ENCODE data around the gene SEMA4D. TPM values are rescaled to one million over a fixed set of nuclear protein-coding genes. Genes with fewer than 3 reads are reported as not detected.

The SEMA4D gene
- total and polyA plus RNA-seq, 2 experiments from 2014 or later = 9.4 to 10.4 TPM

- no peaks in the 10 kb centered on the region for H3K36me3 ChIP-seq (replicated peaks; ENCODE audit: insufficient read depth, low read depth)
- H3K27ac ChIP-seq = no peak overlapping the region
- no peaks in the 10 kb centered on the region for H3K79me2 ChIP-seq
- H3K4me3 ChIP-seq = no peak overlapping the region
- TF ChIP-seq EZH2 (IDR thresholded peaks at IDR 0.05; ENCODE audit: borderline replicate concordance) = no peak
- no peak for TF ChIP-seq CTCF (IDR thresholded peaks at IDR 0.05; ENCODE audit: poor library complexity)
- no peak for TF ChIP-seq EZH2phosphoT487 (IDR thresholded peaks at IDR 0.05; ENCODE audit: low read depth, severe bottlenecking, unreplicated experiment)
- no peaks in the 10 kb centered on the region for H3K9me2 ChIP-seq (replicated peaks; ENCODE audit: insufficient read depth)
- no peak for DNase-seq (ENCODE audit: low spot score)
- H3K27me3 ChIP-seq = no peaks in the 10 kb centered on the region
- H3K9me3 ChIP-seq (ENCODE audit: low read depth) = no peaks in the 10 kb centered on the region
- no peak overlapping the region for H2AFZ ChIP-seq
- no peaks in the 10 kb centered on the region for H4K20me1 ChIP-seq (ENCODE audit: insufficient read depth, poor library complexity, severe bottlenecking)
- no peaks in the 10 kb centered on the region for H3K4me1 ChIP-seq (ENCODE audit: insufficient read depth)
- no peak overlapping the region for H3K4me2 ChIP-seq
- WGBS (ENCODE audit: low lambda C conversion rate, missing lambda C conversion rate) = 95% methylated on average over 7 of the region's 7 CpGs
These were observed 45.4 kb downstream of the SEMA4D start for GRCh38 chr9:89452561-89452960.

DNA sequence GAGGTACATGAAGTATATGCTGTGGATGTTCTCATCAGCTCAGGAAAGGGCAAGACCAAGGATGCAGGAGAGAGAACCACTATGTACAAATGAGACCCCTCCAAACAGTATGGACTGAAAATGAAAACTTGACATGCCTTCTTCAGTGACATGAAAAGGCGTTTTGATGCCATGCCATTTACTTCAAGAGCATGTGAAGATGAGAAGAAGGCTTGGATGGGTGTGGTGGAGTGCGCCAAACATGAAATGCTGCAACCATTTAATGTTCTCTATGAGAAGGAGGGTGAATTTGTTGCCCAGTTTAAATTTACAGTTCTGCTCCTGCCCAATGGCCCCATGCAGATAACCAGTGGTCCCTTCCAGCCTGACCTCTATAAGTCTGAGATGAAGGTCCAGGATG, 47.7 kb downstream of the SEMA4D start:
- Histone ChIP-seq H3K4me2 (no peak overlapping the region), H4K20me1 (ENCODE audit: insufficient read depth, poor library complexity, severe bottlenecking) (no peaks in the 10 kb centered on the region), H3K4me1 (ENCODE audit: insufficient read depth) (no peaks in the 10 kb centered on the region), H3K27me3 (no peaks in the 10 kb centered on the region), H3K27ac (no peak overlapping the region), H3K9me3 (ENCODE audit: low read depth) (no peaks in the 10 kb centered on the region), H3K4me3 (no peak overlapping the region), H2AFZ (no peak overlapping the region), H3K79me2 (no peaks in the 10 kb centered on the region), H3K36me3 (replicated peaks; ENCODE audit: insufficient read depth, low read depth) (no peaks in the 10 kb centered on the region), H3K9me2 (replicated peaks; ENCODE audit: insufficient read depth) (no peaks in the 10 kb centered on the region)
- WGBS (ENCODE audit: low lambda C conversion rate, missing lambda C conversion rate) = 94% methylated on average over 2 of the region's 2 CpGs
- no peak for TF ChIP-seq EZH2phosphoT487 (IDR thresholded peaks at IDR 0.05; ENCODE audit: low read depth, severe bottlenecking, unreplicated experiment)
- TF ChIP-seq CTCF (IDR thresholded peaks at IDR 0.05; ENCODE audit: poor library complexity) = no peak
- no peak for TF ChIP-seq EZH2 (IDR thresholded peaks at IDR 0.05; ENCODE audit: borderline replicate concordance)
- no peak for DNase-seq (ENCODE audit: low spot score)

DNA sequence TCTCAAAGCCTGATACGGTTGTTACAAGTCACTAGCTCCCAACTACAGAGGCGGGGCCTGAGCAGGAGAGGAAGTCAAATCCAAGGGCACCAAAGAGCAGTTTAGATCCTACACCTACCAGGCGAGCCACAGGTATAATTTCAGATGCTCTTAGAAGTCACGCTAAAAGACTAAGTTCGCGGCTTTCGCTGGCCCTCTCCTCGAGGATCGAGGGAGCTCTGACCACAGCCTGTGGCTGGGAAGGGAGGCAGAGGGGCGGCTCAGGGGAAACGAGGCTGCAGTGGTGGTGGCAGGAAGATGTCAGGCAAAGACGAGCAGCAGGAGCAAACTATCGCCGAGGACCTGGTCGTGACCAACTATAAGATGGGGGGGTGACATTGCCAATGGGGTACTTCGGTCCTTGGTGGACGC, 48.6 kb downstream of the SEMA4D start:
- Histone ChIP-seq H3K79me2 (no peaks in the 10 kb centered on the region), H3K9me3 (ENCODE audit: low read depth) (no peaks in the 10 kb centered on the region), H4K20me1 (ENCODE audit: insufficient read depth, poor library complexity, severe bottlenecking) (no peaks in the 10 kb centered on the region), H3K4me2 (no peak overlapping the region), H3K27me3 (no peaks in the 10 kb centered on the region), H3K4me3 (no peak overlapping the region), H2AFZ (no peak overlapping the region), H3K27ac (no peak overlapping the region), H3K9me2 (replicated peaks; ENCODE audit: insufficient read depth) (no peaks in the 10 kb centered on the region), H3K36me3 (replicated peaks; ENCODE audit: insufficient read depth, low read depth) (no peaks in the 10 kb centered on the region), H3K4me1 (ENCODE audit: insufficient read depth) (no peaks in the 10 kb centered on the region)
- WGBS (ENCODE audit: low lambda C conversion rate, missing lambda C conversion rate) = 95% methylated on average over 17 of the region's 17 CpGs
- TF ChIP-seq EZH2 (IDR thresholded peaks at IDR 0.05; ENCODE audit: borderline replicate concordance) = no peak
- no peak for TF ChIP-seq CTCF (IDR thresholded peaks at IDR 0.05; ENCODE audit: poor library complexity)
- no peak for TF ChIP-seq EZH2phosphoT487 (IDR thresholded peaks at IDR 0.05; ENCODE audit: low read depth, severe bottlenecking, unreplicated experiment)
- DNase-seq (ENCODE audit: low spot score) = no peak

GRCh38 chr9:89448821-89449220, 49.1 kb downstream of the SEMA4D start:
- no peaks in the 10 kb centered on the region for H4K20me1 ChIP-seq (ENCODE audit: insufficient read depth, poor library complexity, severe bottlenecking)
- no peak for DNase-seq (ENCODE audit: low spot score)
- H3K9me3 ChIP-seq (ENCODE audit: low read depth) = no peaks in the 10 kb centered on the region
- no peaks in the 10 kb centered on the region for H3K4me1 ChIP-seq (ENCODE audit: insufficient read depth)
- no peak overlapping the region for H2AFZ ChIP-seq
- H3K27me3 ChIP-seq = no peaks in the 10 kb centered on the region
- no peaks in the 10 kb centered on the region for H3K36me3 ChIP-seq (replicated peaks; ENCODE audit: insufficient read depth, low read depth)
- WGBS (ENCODE audit: low lambda C conversion rate, missing lambda C conversion rate) = 83% methylated on average over 8 of the region's 8 CpGs
- H3K79me2 ChIP-seq = no peaks in the 10 kb centered on the region
- H3K27ac ChIP-seq = no peak overlapping the region
- TF ChIP-seq EZH2 (IDR thresholded peaks at IDR 0.05; ENCODE audit: borderline replicate concordance) = no peak
- no peak for TF ChIP-seq CTCF (IDR thresholded peaks at IDR 0.05; ENCODE audit: poor library complexity)
- no peak for TF ChIP-seq EZH2phosphoT487 (IDR thresholded peaks at IDR 0.05; ENCODE audit: low read depth, severe bottlenecking, unreplicated experiment)
- H3K9me2 ChIP-seq (replicated peaks; ENCODE audit: insufficient read depth) = no peaks in the 10 kb centered on the region
- no peak overlapping the region for H3K4me3 ChIP-seq
- no peak overlapping the region for H3K4me2 ChIP-seq
